ENCODE results near the gene MCFD2.

DNA sequence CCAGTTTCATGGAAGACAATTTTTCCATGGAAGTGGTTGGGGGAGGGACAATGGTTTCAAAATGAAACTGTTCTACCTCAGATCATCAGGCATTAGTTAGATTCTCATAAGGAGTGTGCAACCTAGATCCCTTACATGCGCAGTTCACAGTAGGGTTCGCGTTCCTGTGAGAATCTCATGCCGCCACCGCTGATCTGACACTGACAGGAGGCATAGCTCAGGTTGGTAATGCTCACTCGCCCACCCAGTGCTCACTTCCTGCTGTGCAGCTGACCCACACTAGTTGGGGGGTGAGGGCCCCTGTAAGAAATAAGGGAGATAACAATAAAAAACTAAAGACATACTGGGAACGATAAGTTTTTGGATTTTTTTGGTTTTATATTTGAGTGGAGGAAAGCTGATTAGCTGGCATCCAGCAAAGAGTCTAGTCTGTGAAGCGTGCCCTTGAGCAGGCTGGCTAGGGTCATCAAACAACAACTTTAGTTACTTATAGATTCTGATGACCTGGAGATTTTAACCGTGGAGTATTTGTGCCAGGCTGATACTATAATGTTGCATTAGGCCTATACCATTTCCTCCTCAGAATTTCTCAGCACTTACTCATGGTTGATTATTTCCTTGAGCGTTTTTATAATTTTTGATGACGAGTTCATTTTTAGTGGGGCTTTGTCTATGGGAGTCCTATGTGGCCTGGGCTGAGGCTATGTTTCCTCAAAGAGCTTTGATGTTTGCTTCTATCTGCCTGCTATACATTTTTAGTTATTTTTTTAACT lies 6.3 kb upstream of the MCFD2 start:
- TF ChIP-seq CTCF (IDR thresholded peaks at IDR 0.05) (no peak), POLR2A (IDR thresholded peaks at IDR 0.05) (no peak)
